ENCODE data around the gene FGD2.

DNA sequence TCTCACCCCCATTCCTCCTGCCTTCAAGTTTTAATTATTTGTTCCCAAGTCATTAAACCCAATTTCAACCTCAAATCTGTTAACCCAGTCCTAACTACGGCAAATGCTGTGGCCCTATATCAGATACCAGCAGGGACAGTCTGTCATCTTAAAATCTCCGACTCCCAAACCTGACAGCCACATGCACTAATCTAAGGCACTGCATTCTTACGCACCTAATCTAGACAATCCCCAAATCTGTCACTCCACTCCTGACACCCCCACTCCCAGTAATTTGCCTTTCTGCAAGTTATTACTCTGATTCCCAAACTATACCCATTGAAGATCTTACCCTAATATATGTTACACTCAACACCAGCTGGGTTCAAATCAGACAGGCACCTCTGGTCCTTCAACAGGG is 21.9 kb upstream of the FGD2 start:
- TF ChIP-seq POLR2A (IDR thresholded peaks at IDR 0.05; ENCODE audit: borderline replicate concordance, extremely low read depth, insufficient read depth, insufficient read length), result no peak
- TF ChIP-seq, protein P1, sequence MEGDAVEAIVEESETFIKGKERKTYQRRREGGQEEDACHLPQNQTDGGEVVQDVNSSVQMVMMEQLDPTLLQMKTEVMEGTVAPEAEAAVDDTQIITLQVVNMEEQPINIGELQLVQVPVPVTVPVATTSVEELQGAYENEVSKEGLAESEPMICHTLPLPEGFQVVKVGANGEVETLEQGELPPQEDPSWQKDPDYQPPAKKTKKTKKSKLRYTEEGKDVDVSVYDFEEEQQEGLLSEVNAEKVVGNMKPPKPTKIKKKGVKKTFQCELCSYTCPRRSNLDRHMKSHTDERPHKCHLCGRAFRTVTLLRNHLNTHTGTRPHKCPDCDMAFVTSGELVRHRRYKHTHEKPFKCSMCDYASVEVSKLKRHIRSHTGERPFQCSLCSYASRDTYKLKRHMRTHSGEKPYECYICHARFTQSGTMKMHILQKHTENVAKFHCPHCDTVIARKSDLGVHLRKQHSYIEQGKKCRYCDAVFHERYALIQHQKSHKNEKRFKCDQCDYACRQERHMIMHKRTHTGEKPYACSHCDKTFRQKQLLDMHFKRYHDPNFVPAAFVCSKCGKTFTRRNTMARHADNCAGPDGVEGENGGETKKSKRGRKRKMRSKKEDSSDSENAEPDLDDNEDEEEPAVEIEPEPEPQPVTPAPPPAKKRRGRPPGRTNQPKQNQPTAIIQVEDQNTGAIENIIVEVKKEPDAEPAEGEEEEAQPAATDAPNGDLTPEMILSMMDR (IDR thresholded peaks at IDR 0.05 in 2 of 3, conservative IDR thresholded peaks at IDR 0.05 in 1 of 3; ENCODE audit: borderline replicate concordance in 1 of 3, insufficient read depth in 1 of 3, low read depth in 2 of 3, low read length in 2 of 3), result no peak
- no peak for TF ChIP-seq POLR2AphosphoS5 (IDR thresholded peaks at IDR 0.05; ENCODE audit: low read depth, low read length)
- no peak for TF ChIP-seq CEBPB (IDR thresholded peaks at IDR 0.05; ENCODE audit: low read depth)
- TF ChIP-seq JUND (IDR thresholded peaks at IDR 0.05), result no peak
- no peak for TF ChIP-seq MAX (IDR thresholded peaks at IDR 0.05)
- no peak for TF ChIP-seq EZH2phosphoT487 (IDR thresholded peaks at IDR 0.05; ENCODE audit: borderline replicate concordance)
